IPS-NIHi11 (cell line): Measurements from ENCODE around the gene THSD4.

ENCODE experiments used
- DNase-seq: peaks from one replicate; pipeline ENCODE4 v3.0.0; 2012; ENCODE audit warnings: mixed read lengths, low spot score

Gene THSD4

GRCh38 chr15:71496336-71496955 lies 381.2 kb downstream of the THSD4 start:
- no peak for DNase-seq

GRCh38 chr15:71501344-71502076 lies 386.2 kb downstream of the THSD4 start:
- no peak for DNase-seq

GRCh38 chr15:71502077-71502432 lies 386.8 kb downstream of the THSD4 start:
- no peak for DNase-seq

- no peak for DNase-seq
Measured at GRCh38 chr15:71505962-71506361, 390.7 kb downstream of the THSD4 start.

- no peak for DNase-seq
Measured at GRCh38 chr15:71506946-71507345, 391.7 kb downstream of the THSD4 start.

- DNase-seq: no peak
Measured at GRCh38 chr15:71508081-71508682, 392.9 kb downstream of the THSD4 start.

- DNase-seq: no peak
Measured at GRCh38 chr15:71509139-71509538, 393.9 kb downstream of the THSD4 start.

GRCh38 chr15:71510763-71511162 lies 395.5 kb downstream of the THSD4 start:
- DNase-seq: no peak

- DNase-seq: no peak
Measured at GRCh38 chr15:71511796-71512681, 396.8 kb downstream of the THSD4 start.

- DNase-seq: no peak
Measured at GRCh38 chr15:71512682-71513006, 397.4 kb downstream of the THSD4 start.

- DNase-seq: peak; percentile 24
Measured at GRCh38 chr15:71515375-71516186, 400.3 kb downstream of the THSD4 start.

GRCh38 chr15:71517751-71518150 lies 402.5 kb downstream of the THSD4 start:
- no peak for DNase-seq

GRCh38 chr15:71518661-71519060 lies 403.4 kb downstream of the THSD4 start:
- DNase-seq: no peak

- no peak for DNase-seq
Measured at GRCh38 chr15:71526060-71526820, 411.0 kb downstream of the THSD4 start.

GRCh38 chr15:71529361-71529760 lies 414.1 kb downstream of the THSD4 start:
- DNase-seq: no peak

- DNase-seq: no peak
Measured at GRCh38 chr15:71530116-71530515, 414.8 kb downstream of the THSD4 start.

GRCh38 chr15:71532994-71533393 lies 417.7 kb downstream of the THSD4 start:
- DNase-seq: peak; percentile 63

GRCh38 chr15:71538181-71538580 lies 422.9 kb downstream of the THSD4 start:
- no peak for DNase-seq

- no peak for DNase-seq
Measured at GRCh38 chr15:71541746-71542145, 426.5 kb downstream of the THSD4 start.

GRCh38 chr15:71542836-71543235 lies 427.6 kb downstream of the THSD4 start:
- DNase-seq: no peak

GRCh38 chr15:71543413-71543812 lies 428.1 kb downstream of the THSD4 start:
- DNase-seq: no peak
